ENCODE measurements around the gene ARHGAP22.

DNA sequence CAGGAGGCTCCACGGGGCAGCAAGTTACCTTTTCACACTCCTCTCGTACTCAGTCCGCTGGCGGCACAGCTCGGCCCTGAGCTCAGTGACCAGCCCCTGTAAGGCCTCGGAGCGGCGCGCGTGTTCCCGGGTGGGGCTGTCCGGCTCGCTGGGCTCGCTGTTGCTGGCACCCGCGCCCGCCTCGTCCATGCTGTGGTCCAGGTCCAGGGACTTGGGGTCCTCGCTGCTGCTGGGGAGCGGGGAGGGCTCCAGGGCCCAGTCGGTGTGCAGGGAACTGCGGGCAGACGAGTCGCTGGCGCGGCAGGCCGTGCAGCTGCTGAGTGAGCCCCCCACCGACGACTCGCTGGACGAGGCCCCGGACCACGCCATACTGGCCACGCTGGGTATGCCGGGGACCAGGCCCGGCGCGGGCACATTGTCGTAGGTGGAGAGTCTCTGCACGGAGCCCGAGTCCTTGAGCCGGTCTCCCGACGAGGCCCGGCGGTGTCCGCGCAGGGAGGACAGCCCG, 154.6 kb downstream of the ARHGAP22 start:
- no peak for TF ChIP-seq CTCF (IDR thresholded peaks at IDR 0.05)
- TF ChIP-seq POLR2A (IDR thresholded peaks at IDR 0.05): no peak

Measured in heart left ventricle (tissue), 13 donors.